Keratinocyte (primary cell): ENCODE data around the gene SARNP. TPM values are rescaled to one million over a fixed set of nuclear protein-coding genes. Genes with fewer than 3 reads are reported as not detected.

Source experiments
- DNase-seq: peaks from one replicate; pipeline ENCODE4 v3.0.0-alpha.2; 2011; ENCODE audit warnings: low read depth, missing footprints, low spot score
- FAIRE-seq: peaks from 2 replicates; lab custom pipeline; 2011; peaks lifted over from hg19 to GRCh38; lab: Jason Lieb, UNC
- H2AFZ ChIP-seq: 2 replicates; pipeline ENCODE4 v1.6.0; 2012; ENCODE audit warnings: low read length, control low read depth, inconsistent platforms; ENCODE audit not compliant: control insufficient read depth
- H3K27ac ChIP-seq: 2 replicates; pipeline ENCODE4 v1.5.1; 2011; ENCODE audit warnings: low read length; ENCODE audit not compliant: control insufficient read depth, insufficient read depth
- H3K27me3 ChIP-seq: 3 replicates; pipeline ENCODE4 v1.6.0; 2011; ENCODE audit warnings: low read length; ENCODE audit not compliant: control insufficient read depth, insufficient read depth; ENCODE audit errors: extremely low read depth
- H3K36me3 ChIP-seq, 2 experiments: 2 replicates in 1 of 2; 3 replicates in 1 of 2; pipeline ENCODE4 v1.5.1; 2011; ENCODE audit warnings: low read length in 2 of 2, mild to moderate bottlenecking in 1 of 2; ENCODE audit not compliant: control insufficient read depth in 2 of 2, insufficient read depth in 2 of 2; ENCODE audit errors: extremely low read depth in 1 of 2
- H3K4me1 ChIP-seq: 3 replicates; pipeline ENCODE4 v1.5.1; 2011; ENCODE audit warnings: low read length; ENCODE audit not compliant: control insufficient read depth, insufficient read depth; ENCODE audit errors: extremely low read depth
- H3K4me2 ChIP-seq: 3 replicates; pipeline ENCODE4 v1.6.0; 2011; ENCODE audit warnings: low read depth, low read length; ENCODE audit not compliant: control insufficient read depth, insufficient read depth; ENCODE audit errors: extremely low read depth
- H3K4me3 ChIP-seq, 3 experiments: fragments of 200-600 bp in 1 of 3; sonication (generic) in 1 of 3; 2 replicates in 2 of 3; 3 replicates in 1 of 3; pipeline ENCODE4 v1.5.1; 2011 to 2016; ENCODE audit warnings: low read length in 3 of 3, mild to moderate bottlenecking in 3 of 3, control low read depth in 2 of 3, inconsistent platforms in 1 of 3, low read depth in 1 of 3, mixed read lengths in 1 of 3, mixed run types in 1 of 3, moderate library complexity in 1 of 3; ENCODE audit not compliant: control insufficient read depth in 2 of 3, insufficient read depth in 2 of 3; ENCODE audit errors: extremely low read depth in 1 of 3
- H3K79me2 ChIP-seq: 2 replicates; pipeline ENCODE4 v1.6.0; 2012; ENCODE audit warnings: low read length; ENCODE audit not compliant: control insufficient read depth, insufficient read depth
- H3K9ac ChIP-seq: 3 replicates; pipeline ENCODE4 v1.6.0; 2011; ENCODE audit warnings: low read length; ENCODE audit not compliant: control insufficient read depth, insufficient read depth; ENCODE audit errors: extremely low read depth
- H3K9me1 ChIP-seq: 3 replicates; pipeline ENCODE4 v1.6.0; 2011; ENCODE audit warnings: low read length; ENCODE audit not compliant: control insufficient read depth, insufficient read depth; ENCODE audit errors: extremely low read depth
- H3K9me3 ChIP-seq: 2 replicates; pipeline ENCODE4 v1.5.1; 2012; ENCODE audit warnings: low read depth, low read length; ENCODE audit not compliant: control insufficient read depth
- H4K20me1 ChIP-seq: 3 replicates; pipeline ENCODE4 v1.6.0; 2011; ENCODE audit warnings: low read length; ENCODE audit not compliant: control insufficient read depth, insufficient read depth; ENCODE audit errors: extremely low read depth
- CTCF ChIP-seq, 3 experiments: IDR thresholded peaks in 1 of 3; conservative IDR thresholded peaks in 1 of 3; optimal IDR thresholded peaks in 1 of 3; 2 replicates in 2 of 3; 3 replicates in 1 of 3; pipeline versions ENCODE3 to v1.5.1; 2011; ENCODE audit warnings: low read length in 3 of 3, mild to moderate bottlenecking in 3 of 3, moderate library complexity in 2 of 3, control low read depth in 1 of 3, inconsistent platforms in 1 of 3; ENCODE audit not compliant: insufficient read depth in 2 of 3; ENCODE audit errors: extremely low read depth in 1 of 3
- EZH2 ChIP-seq: IDR thresholded peaks from one replicate; pipeline ENCODE4 v1.6.1; 2012; ENCODE audit warnings: inconsistent platforms, mild to moderate bottlenecking, low read length, moderate library complexity
- dilution Hi-C: fragments of 300-500 bp; cut with MboI; formaldehyde crosslinking; loops from one replicate; pipeline ENCODE4 v1.7.0; 2020; ENCODE audit warnings: low sequenced_read_pairs; ENCODE audit not compliant: extremely low pct_ligation_motif_present
- polyA plus RNA-seq, 5 experiments: library from polyadenylated mRNA; depleted of rRNA in 3 of 5; stranded (reverse) in 3 of 5; stranded (forward) in 1 of 5; unstranded in 1 of 5; fragments of >200 nt; gene quantifications; 1 replicate in 1 of 5; 2 replicates in 3 of 5; 3 replicates in 1 of 5; pipeline versions ENCODE4 v1.2.1 to v1.2.3, GENCODE V29; 2011 to 2012; ENCODE audit warnings: missing spikeins in 2 of 5, low read depth in 1 of 5, low replicate concordance in 1 of 5

Gene SARNP
- polyA plus RNA-seq, 1 donor (not counting 4 experiments of a cell fraction or from before 2014, with no cell fraction given) = 168 TPM

GRCh38 chr12:55789171-55789570, 28.4 kb downstream of the SARNP start:
- Histone ChIP-seq H3K36me3 (peaks cover 22 to 24% of the 10 kb centered on the region in 2 experiments), H3K27me3 (no peaks in the 10 kb centered on the region), H3K27ac (no peak overlapping the region), H3K9me1 (no peaks in the 10 kb centered on the region), H3K4me1 (no peaks in the 10 kb centered on the region), H2AFZ (no peak overlapping the region), H3K9me3 (no peaks in the 10 kb centered on the region), H3K4me2 (no peak overlapping the region), H3K9ac (no peak overlapping the region), H3K79me2 (peaks cover under 1% of the 10 kb centered on the region), H3K4me3 (no peak overlapping the region), H4K20me1 (no peaks in the 10 kb centered on the region)
- FAIRE-seq (no peak), DNase-seq (no peak)
- TF ChIP-seq EZH2 (no peak), CTCF (optimal IDR thresholded peaks at IDR 0.05 in 1 of 3, IDR thresholded peaks at IDR 0.05 in 1 of 3, conservative IDR thresholded peaks at IDR 0.05 in 1 of 3; ENCODE audit: extremely low read depth in 1 of 3, insufficient read depth in 2 of 3, low read length in 3 of 3) (no peak)
- dilution Hi-C loops = no loop called here

- FAIRE-seq (no peak), DNase-seq (no peak)
- Histone ChIP-seq H3K27ac (no peak overlapping the region), H4K20me1 (no peaks in the 10 kb centered on the region), H3K36me3 (peaks cover 22 to 24% of the 10 kb centered on the region in 2 experiments), H3K4me2 (no peak overlapping the region), H3K9ac (no peak overlapping the region), H2AFZ (no peak overlapping the region), H3K4me3 (no peak overlapping the region), H3K9me3 (no peaks in the 10 kb centered on the region), H3K27me3 (no peaks in the 10 kb centered on the region), H3K9me1 (no peaks in the 10 kb centered on the region), H3K79me2 (peaks cover 2% of the 10 kb centered on the region), H3K4me1 (no peaks in the 10 kb centered on the region)
- no peak for TF ChIP-seq EZH2
- TF ChIP-seq CTCF (optimal IDR thresholded peaks at IDR 0.05 in 1 of 3, IDR thresholded peaks at IDR 0.05 in 1 of 3, conservative IDR thresholded peaks at IDR 0.05 in 1 of 3; ENCODE audit: extremely low read depth in 1 of 3, insufficient read depth in 2 of 3, low read length in 3 of 3) = no peak
- dilution Hi-C loops = no loop called here
Measured at GRCh38 chr12:55788546-55788945, 29.0 kb downstream of the SARNP start.
